Hepatocyte (in vitro differentiated cells): ENCODE results near the gene THSD4. TPM values are rescaled to one million over a fixed set of nuclear protein-coding genes. Genes with fewer than 3 reads are reported as not detected.

ENCODE experiments used
- DNase-seq: peaks from one replicate; pipeline ENCODE4 v3.0.0-alpha.2; 2016; ENCODE audit warnings: low spot score
- H2AFZ ChIP-seq: fragments of 200-600 bp; sonication (generic); 2 replicates; pipeline ENCODE4 v1.6.0; 2016; ENCODE audit warnings: antibody characterized with exemption, mild to moderate bottlenecking
- H3K27ac ChIP-seq: fragments of 200-600 bp; sonication (generic); 2 replicates; pipeline ENCODE4 v1.5.1; 2016; ENCODE audit warnings: mild to moderate bottlenecking
- H3K27me3 ChIP-seq: fragments of 200-600 bp; sonication (generic); 2 replicates; pipeline ENCODE4 v1.6.1; 2016
- H3K36me3 ChIP-seq: fragments of 200-600 bp; sonication (generic); replicated peaks from 2 replicates; pipeline ENCODE4 v1.5.1; 2016; ENCODE audit warnings: low read depth; ENCODE audit not compliant: insufficient read depth
- H3K4me1 ChIP-seq: fragments of 200-600 bp; sonication (generic); 2 replicates; pipeline ENCODE4 v1.5.1; 2016; ENCODE audit warnings: mild to moderate bottlenecking, moderate library complexity; ENCODE audit not compliant: insufficient read depth
- H3K4me2 ChIP-seq: fragments of 200-600 bp; sonication (generic); 2 replicates; pipeline ENCODE4 v1.6.0; 2016
- H3K4me3 ChIP-seq: fragments of 200-600 bp; sonication (generic); 2 replicates; pipeline ENCODE4 v1.5.1; 2016; ENCODE audit warnings: mild to moderate bottlenecking
- H3K79me2 ChIP-seq: fragments of 200-600 bp; sonication (generic); 2 replicates; pipeline ENCODE4 v1.6.0; 2017; ENCODE audit warnings: mild to moderate bottlenecking
- H3K9me2 ChIP-seq: fragments of 200-600 bp; sonication (generic); replicated peaks from 2 replicates; pipeline ENCODE4 v1.6.0; 2017; ENCODE audit warnings: mild to moderate bottlenecking; ENCODE audit not compliant: insufficient read depth
- H3K9me3 ChIP-seq: fragments of 200-600 bp; sonication (generic); 2 replicates; pipeline ENCODE4 v1.5.1; 2016; ENCODE audit warnings: low read depth, mild to moderate bottlenecking
- H4K20me1 ChIP-seq: fragments of 200-600 bp; sonication (generic); 2 replicates; pipeline ENCODE4 v1.6.0; 2016; ENCODE audit warnings: mild to moderate bottlenecking; ENCODE audit not compliant: insufficient read depth, poor library complexity, severe bottlenecking
- CTCF ChIP-seq: fragments of 200-600 bp; sonication (generic); IDR thresholded peaks from 2 replicates; pipeline ENCODE4 v1.5.1; 2016; ENCODE audit warnings: antibody characterized with exemption, mild to moderate bottlenecking; ENCODE audit not compliant: poor library complexity
- EZH2 ChIP-seq: fragments of 200-600 bp; sonication (generic); IDR thresholded peaks from 2 replicates; pipeline ENCODE4 v1.6.1; 2016; ENCODE audit warnings: antibody characterized with exemption, mild to moderate bottlenecking, borderline replicate concordance
- EZH2phosphoT487 ChIP-seq: fragments of 200-600 bp; sonication (generic); IDR thresholded peaks from one replicate; pipeline ENCODE4 v1.6.1; 2018; ENCODE audit warnings: antibody characterized with exemption, mild to moderate bottlenecking, low read depth, moderate library complexity; ENCODE audit not compliant: unreplicated experiment, severe bottlenecking
- WGBS: methylation state at CpG from one replicate; pipeline ENCODE4 v1.1.6; 2016; ENCODE audit warnings: low lambda C conversion rate; ENCODE audit errors: missing lambda C conversion rate; 5-methylcytosine and 5-hydroxymethylcytosine counted together
- polyA plus RNA-seq: library from polyadenylated mRNA; unstranded; fragments of >200 nt; fragmentation: Nextera tagmentation; extraction: Ambion mirVana; gene quantifications from 2 replicates; pipeline ENCODE4 v1.2.1, GENCODE V29; 2016
- total RNA-seq: library from RNA; depleted of rRNA; stranded (reverse); fragments of >200 nt; gene quantifications from 2 replicates; pipeline ENCODE4 v1.2.3, GENCODE V29; 2014

Gene THSD4
- total and polyA plus RNA-seq, 2 experiments from 2014 or later = 4.3 to 7.0 TPM

GRCh38 chr15:71275566-71276335 lies 160.5 kb downstream of the THSD4 start:
- H3K4me1 ChIP-seq = peaks cover 39% of the 10 kb centered on the region
- peak overlapping the region; percentile 68 for H3K27ac ChIP-seq
- peak overlapping the region; percentile 4 for H3K4me2 ChIP-seq
- TF ChIP-seq EZH2phosphoT487 (no peak), EZH2 (no peak), CTCF (no peak)
- H3K4me3 ChIP-seq = no peak overlapping the region
- 69% methylated on average over 9 of the region's 9 CpGs for WGBS
- no peaks in the 10 kb centered on the region for H4K20me1 ChIP-seq
- H3K79me2 ChIP-seq = no peaks in the 10 kb centered on the region
- no peak overlapping the region for H2AFZ ChIP-seq
- no peaks in the 10 kb centered on the region for H3K9me3 ChIP-seq
- H3K9me2 ChIP-seq = no peaks in the 10 kb centered on the region
- no peaks in the 10 kb centered on the region for H3K27me3 ChIP-seq
- no peaks in the 10 kb centered on the region for H3K36me3 ChIP-seq
- no peak for DNase-seq

GRCh38 chr15:71276336-71276665 lies 161.0 kb downstream of the THSD4 start:
- no peaks in the 10 kb centered on the region for H3K9me3 ChIP-seq
- H3K9me2 ChIP-seq = no peaks in the 10 kb centered on the region
- peak; percentile 34 for DNase-seq
- no peak overlapping the region for H3K4me2 ChIP-seq
- H4K20me1 ChIP-seq = no peaks in the 10 kb centered on the region
- no peaks in the 10 kb centered on the region for H3K36me3 ChIP-seq
- no peak for TF ChIP-seq EZH2
- H3K79me2 ChIP-seq = no peaks in the 10 kb centered on the region
- 89% methylated on average over 4 of the region's 4 CpGs for WGBS
- H3K4me3 ChIP-seq = no peak overlapping the region
- no peak overlapping the region for H2AFZ ChIP-seq
- H3K4me1 ChIP-seq = peaks cover 39% of the 10 kb centered on the region
- no peaks in the 10 kb centered on the region for H3K27me3 ChIP-seq
- peak overlapping the region; percentile 68 for H3K27ac ChIP-seq

- H3K9me3 ChIP-seq = no peaks in the 10 kb centered on the region
- no peak overlapping the region for H2AFZ ChIP-seq
- peak overlapping the region; percentile 39 for H3K27ac ChIP-seq
- peak overlapping the region; percentile 3 for H3K4me2 ChIP-seq
- H4K20me1 ChIP-seq = no peaks in the 10 kb centered on the region
- no peaks in the 10 kb centered on the region for H3K27me3 ChIP-seq
- H3K4me3 ChIP-seq = no peak overlapping the region
- H3K4me1 ChIP-seq = peaks cover 28% of the 10 kb centered on the region
- WGBS = 49% methylated on average over 15 of the region's 15 CpGs
- peak; percentile 81 for DNase-seq
- H3K36me3 ChIP-seq = no peaks in the 10 kb centered on the region
- TF ChIP-seq EZH2 = no peak
- no peak for TF ChIP-seq EZH2phosphoT487
- TF ChIP-seq CTCF = no peak
- no peaks in the 10 kb centered on the region for H3K9me2 ChIP-seq
- H3K79me2 ChIP-seq = no peaks in the 10 kb centered on the region
Measured at GRCh38 chr15:71278989-71279756, 163.9 kb downstream of the THSD4 start.

- H3K4me2 ChIP-seq = no peak overlapping the region
- no peaks in the 10 kb centered on the region for H3K9me3 ChIP-seq
- peaks cover 25% of the 10 kb centered on the region for H3K4me1 ChIP-seq
- no peak for TF ChIP-seq CTCF
- no peak for TF ChIP-seq EZH2phosphoT487
- H4K20me1 ChIP-seq = no peaks in the 10 kb centered on the region
- no peak for DNase-seq
- no peaks in the 10 kb centered on the region for H3K79me2 ChIP-seq
- peak overlapping the region; percentile 39 for H3K27ac ChIP-seq
- H3K9me2 ChIP-seq = no peaks in the 10 kb centered on the region
- no peaks in the 10 kb centered on the region for H3K27me3 ChIP-seq
- no peak overlapping the region for H2AFZ ChIP-seq
- WGBS = 90% methylated on average over 4 of the region's 4 CpGs
- no peaks in the 10 kb centered on the region for H3K36me3 ChIP-seq
- no peak overlapping the region for H3K4me3 ChIP-seq
Measured at GRCh38 chr15:71279757-71280141, 164.5 kb downstream of the THSD4 start.
